ENCODE results near the gene SLC45A3. TPM values are rescaled to one million over a fixed set of nuclear protein-coding genes. Genes with fewer than 3 reads are reported as not detected.

SLC45A3 gene
- total RNA-seq, 1 experiment from 2014 or later: 12.3 TPM

DNA sequence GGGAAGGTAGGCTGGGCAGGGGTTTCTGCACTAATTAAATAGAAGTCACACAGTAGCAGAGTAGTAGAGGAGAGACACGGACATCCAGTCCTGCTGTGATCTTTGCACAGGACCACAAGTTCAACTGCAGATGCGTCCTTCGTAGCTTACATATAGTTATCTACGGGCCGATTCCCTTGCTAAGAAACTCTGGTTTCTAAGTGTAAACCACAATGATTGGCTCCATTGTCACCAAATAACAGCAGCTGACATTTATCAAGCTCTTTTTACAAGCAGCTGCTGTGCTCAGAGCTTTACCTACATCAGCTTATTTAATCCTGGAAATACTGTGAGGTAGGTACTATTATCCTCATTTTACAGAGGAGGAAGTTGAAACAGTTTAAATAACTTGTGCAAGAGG lies 3.1 kb downstream of the SLC45A3 start:
- no peaks in the 10 kb centered on the region for H3K9me2 ChIP-seq (ENCODE audit: insufficient read depth)
- ChIA-PET CTCF (interaction anchor here (1.0 to 1.8 kb wide), 3 partner anchors 10 to 34 kb away, joined by 4 to 8 read pairs (median 4); no protein-coding TSS in a partner anchor), POLR2A (no interaction called here), RAD21 (ENCODE audit: low non-redundant PET in 1 of 2, low total read pairs in 2 of 2, uncharacterized antibody in 2 of 2, unreplicated experiment in 2 of 2) (no interaction called here)
- no peak overlapping the region for H3K27ac ChIP-seq (ENCODE audit: low read depth, low read length)
- no peaks in the 10 kb centered on the region for H4K20me1 ChIP-seq (ENCODE audit: insufficient read depth)
- no peak overlapping the region for H3K4me3 ChIP-seq (replicated peaks in 1 of 2; ENCODE audit: low read depth in 1 of 2, low read length in 2 of 2)
- no peak overlapping the region for H2AFZ ChIP-seq (ENCODE audit: low read depth, low read length, poor library complexity, severe bottlenecking)
- H3K4me2 ChIP-seq (ENCODE audit: low read length): no peak overlapping the region
- intact Hi-C loops (cut with micrococcal nuclease): no loop called here
- TF ChIP-seq CTCF (IDR thresholded peaks at IDR 0.05 in 2 of 3, conservative IDR thresholded peaks at IDR 0.05 in 1 of 3; ENCODE audit: borderline replicate concordance in 1 of 3, insufficient read depth in 1 of 3, low read depth in 2 of 3, low read length in 2 of 3): no peak
- no peak for TF ChIP-seq ATF3 (IDR thresholded peaks at IDR 0.05)
- TF ChIP-seq, protein P1, sequence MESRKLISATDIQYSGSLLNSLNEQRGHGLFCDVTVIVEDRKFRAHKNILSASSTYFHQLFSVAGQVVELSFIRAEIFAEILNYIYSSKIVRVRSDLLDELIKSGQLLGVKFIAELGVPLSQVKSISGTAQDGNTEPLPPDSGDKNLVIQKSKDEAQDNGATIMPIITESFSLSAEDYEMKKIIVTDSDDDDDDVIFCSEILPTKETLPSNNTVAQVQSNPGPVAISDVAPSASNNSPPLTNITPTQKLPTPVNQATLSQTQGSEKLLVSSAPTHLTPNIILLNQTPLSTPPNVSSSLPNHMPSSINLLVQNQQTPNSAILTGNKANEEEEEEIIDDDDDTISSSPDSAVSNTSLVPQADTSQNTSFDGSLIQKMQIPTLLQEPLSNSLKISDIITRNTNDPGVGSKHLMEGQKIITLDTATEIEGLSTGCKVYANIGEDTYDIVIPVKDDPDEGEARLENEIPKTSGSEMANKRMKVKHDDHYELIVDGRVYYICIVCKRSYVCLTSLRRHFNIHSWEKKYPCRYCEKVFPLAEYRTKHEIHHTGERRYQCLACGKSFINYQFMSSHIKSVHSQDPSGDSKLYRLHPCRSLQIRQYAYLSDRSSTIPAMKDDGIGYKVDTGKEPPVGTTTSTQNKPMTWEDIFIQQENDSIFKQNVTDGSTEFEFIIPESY (IDR thresholded peaks at IDR 0.05; ENCODE audit: extremely low read depth, insufficient replicate concordance, low read length): no peak
- no peak for TF ChIP-seq ELF1 (IDR thresholded peaks at IDR 0.05; ENCODE audit: borderline replicate concordance, low read depth)
- no peak for TF ChIP-seq JUND (IDR thresholded peaks at IDR 0.05)
- TF ChIP-seq, protein P2, sequence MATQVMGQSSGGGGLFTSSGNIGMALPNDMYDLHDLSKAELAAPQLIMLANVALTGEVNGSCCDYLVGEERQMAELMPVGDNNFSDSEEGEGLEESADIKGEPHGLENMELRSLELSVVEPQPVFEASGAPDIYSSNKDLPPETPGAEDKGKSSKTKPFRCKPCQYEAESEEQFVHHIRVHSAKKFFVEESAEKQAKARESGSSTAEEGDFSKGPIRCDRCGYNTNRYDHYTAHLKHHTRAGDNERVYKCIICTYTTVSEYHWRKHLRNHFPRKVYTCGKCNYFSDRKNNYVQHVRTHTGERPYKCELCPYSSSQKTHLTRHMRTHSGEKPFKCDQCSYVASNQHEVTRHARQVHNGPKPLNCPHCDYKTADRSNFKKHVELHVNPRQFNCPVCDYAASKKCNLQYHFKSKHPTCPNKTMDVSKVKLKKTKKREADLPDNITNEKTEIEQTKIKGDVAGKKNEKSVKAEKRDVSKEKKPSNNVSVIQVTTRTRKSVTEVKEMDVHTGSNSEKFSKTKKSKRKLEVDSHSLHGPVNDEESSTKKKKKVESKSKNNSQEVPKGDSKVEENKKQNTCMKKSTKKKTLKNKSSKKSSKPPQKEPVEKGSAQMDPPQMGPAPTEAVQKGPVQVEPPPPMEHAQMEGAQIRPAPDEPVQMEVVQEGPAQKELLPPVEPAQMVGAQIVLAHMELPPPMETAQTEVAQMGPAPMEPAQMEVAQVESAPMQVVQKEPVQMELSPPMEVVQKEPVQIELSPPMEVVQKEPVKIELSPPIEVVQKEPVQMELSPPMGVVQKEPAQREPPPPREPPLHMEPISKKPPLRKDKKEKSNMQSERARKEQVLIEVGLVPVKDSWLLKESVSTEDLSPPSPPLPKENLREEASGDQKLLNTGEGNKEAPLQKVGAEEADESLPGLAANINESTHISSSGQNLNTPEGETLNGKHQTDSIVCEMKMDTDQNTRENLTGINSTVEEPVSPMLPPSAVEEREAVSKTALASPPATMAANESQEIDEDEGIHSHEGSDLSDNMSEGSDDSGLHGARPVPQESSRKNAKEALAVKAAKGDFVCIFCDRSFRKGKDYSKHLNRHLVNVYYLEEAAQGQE (IDR thresholded peaks at IDR 0.05; ENCODE audit: low read depth): no peak
- no peak for TF ChIP-seq SIN3A (IDR thresholded peaks at IDR 0.05; ENCODE audit: low read depth)
- TF ChIP-seq CBX3 (IDR thresholded peaks at IDR 0.05; ENCODE audit: low read depth): no peak
- TF ChIP-seq FOSL1 (IDR thresholded peaks at IDR 0.05; ENCODE audit: low read depth): no peak
- no peak for TF ChIP-seq YY1 (IDR thresholded peaks at IDR 0.05; ENCODE audit: extremely low read depth, insufficient replicate concordance, low read depth, low read length)
- TF ChIP-seq POLR2AphosphoS5 (IDR thresholded peaks at IDR 0.05; ENCODE audit: low read depth, low read length): no peak
- TF ChIP-seq TCF7L2 (IDR thresholded peaks at IDR 0.05; ENCODE audit: borderline replicate concordance, extremely low read depth, insufficient read depth, insufficient read length): no peak
- no peak for TF ChIP-seq ZFX (IDR thresholded peaks at IDR 0.05)
- TF ChIP-seq POLR2A (IDR thresholded peaks at IDR 0.05; ENCODE audit: borderline replicate concordance, extremely low read depth, insufficient read depth, insufficient read length): no peak
- no peak for TF ChIP-seq RAD21 (IDR thresholded peaks at IDR 0.05; ENCODE audit: low read depth)
- TF ChIP-seq EZH2phosphoT487 (IDR thresholded peaks at IDR 0.05; ENCODE audit: borderline replicate concordance): no peak
- peaks cover 13% of the 10 kb centered on the region; the same call in 1 of the 2 replicates for H3K79me2 ChIP-seq (ENCODE audit: insufficient read depth, low read length)
- H3K4me1 ChIP-seq (ENCODE audit: control insufficient read depth in 1 of 2, insufficient read depth in 2 of 2, low read length in 2 of 2): peaks cover 26 to 42% of the 10 kb centered on the region in 2 experiments
- no TSS peak for BruUV-seq (replicated peaks)
- no peaks in the 10 kb centered on the region for H3K36me3 ChIP-seq (ENCODE audit: control insufficient read depth in 1 of 2, insufficient read depth in 2 of 2, low read length in 2 of 2)
- DNase-seq (ENCODE audit: low read depth, low spot score): no peak
- H3K9ac ChIP-seq (ENCODE audit: low read length): no peak overlapping the region
- no peak for ATAC-seq
- no peaks in the 10 kb centered on the region for H3K9me3 ChIP-seq (ENCODE audit: control insufficient read depth in 1 of 2, insufficient read depth in 1 of 2, low read depth in 1 of 2, low read length in 2 of 2)
- no peaks in the 10 kb centered on the region for H3K27me3 ChIP-seq (ENCODE audit: insufficient read depth, low read length)
